Activated effector memory CD4-positive, alpha-beta T cell treated with anti-CD3 and anti-CD28 coated beads, Interleukin-2, amount 50 U/mL, for 16 hours (primary cell): Measurements from ENCODE around the gene RPS3.
A peak's percentile ranks its signal among the peaks of the same experiment; 100 is the strongest.
"Not testable (repeated sequence)": the region's sequence is repeated elsewhere in the genome, so short reads cannot be mapped to it uniquely, and the experiment has no call there.

Source experiments
- DNase-seq: peaks from one replicate; pipeline ENCODE4 v3.0.0-alpha.2; 2020

The RPS3 gene

DNA sequence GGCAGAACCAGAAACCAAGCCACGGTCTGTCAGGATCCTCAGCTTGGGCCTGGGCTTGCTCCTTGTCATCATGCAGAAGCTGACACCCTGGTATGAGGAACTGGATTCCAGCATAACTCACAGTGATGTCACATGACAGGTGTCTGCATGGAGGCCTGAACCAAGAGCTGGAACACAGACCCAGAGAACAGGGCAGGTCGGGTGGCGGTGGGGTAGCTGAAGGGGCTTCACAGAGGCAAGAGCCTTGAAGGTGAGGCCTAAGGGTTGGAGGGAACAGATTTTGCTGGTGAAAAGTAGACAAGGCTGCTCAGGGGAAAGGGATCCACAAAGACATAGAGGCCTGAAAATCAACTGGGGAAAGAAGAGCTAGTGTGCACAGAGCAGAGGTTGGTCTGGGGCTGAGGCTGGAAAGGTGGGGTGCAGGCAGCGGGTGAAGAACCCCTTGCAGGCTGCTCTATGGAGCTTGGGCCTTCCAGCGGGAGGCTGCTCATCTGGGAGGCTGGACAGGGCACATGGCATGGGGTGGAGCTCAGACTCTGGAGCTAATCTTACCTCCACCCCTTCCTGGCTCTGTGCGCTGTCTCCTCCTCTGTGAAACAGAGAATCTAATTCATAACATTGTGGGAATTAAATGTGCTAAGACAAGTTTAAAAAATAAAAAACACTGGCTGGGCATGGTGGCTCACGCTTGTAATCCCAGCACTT, 18.4 kb upstream of the RPS3 start:
- no peak for DNase-seq

DNA sequence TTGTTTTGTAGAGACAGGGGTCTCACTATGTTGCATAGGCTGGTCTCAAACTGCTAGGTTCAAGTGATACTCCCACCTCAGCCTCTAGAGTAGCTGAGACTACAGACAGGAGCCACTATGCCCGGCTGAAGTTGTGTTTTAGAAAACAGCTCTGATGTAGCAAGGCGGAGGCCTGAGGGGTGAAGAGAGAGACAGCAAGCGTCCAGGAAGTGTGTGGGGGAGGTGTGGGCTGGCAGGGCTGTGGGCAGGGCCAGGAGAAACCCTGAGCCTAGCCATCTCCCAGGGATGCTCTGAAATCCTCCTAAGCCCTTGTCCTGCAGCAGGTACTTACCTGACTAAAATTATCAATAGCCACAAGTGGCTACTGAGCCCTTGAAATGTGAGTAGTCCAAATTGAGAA, 16.1 kb upstream of the RPS3 start:
- peak; percentile 69 for DNase-seq

DNA sequence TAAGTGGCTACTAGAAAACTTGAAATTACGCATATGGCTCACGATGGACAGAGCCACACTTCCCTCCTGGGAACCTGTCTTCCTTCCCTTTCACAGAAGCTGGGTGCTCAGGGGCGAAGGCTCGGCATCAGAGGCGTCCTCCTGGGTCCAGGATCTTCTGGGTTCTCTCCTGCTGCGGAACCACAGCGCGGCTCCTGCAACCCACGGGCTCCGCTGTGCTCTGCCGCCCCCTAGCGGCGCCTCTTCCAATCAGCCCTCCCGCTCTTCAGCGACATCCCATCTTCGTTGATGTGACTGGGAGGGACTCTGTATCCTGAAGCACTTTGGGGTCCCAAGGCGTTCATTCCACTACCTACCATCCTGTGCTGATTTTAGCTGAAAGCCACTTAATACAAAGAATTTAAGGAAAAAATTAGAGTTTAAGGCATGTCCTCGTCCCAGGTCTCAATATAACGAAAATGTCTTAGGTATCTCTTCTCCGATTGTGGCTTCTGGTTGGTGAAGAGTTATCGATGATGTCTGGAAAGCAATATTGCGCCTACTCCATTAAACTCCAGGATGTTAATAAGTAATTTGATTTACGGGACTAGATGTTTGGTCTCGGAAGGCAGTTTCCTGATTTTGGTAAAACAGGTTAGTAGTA, 14.8 kb upstream of the RPS3 start:
- peak; percentile 91 for DNase-seq

DNA sequence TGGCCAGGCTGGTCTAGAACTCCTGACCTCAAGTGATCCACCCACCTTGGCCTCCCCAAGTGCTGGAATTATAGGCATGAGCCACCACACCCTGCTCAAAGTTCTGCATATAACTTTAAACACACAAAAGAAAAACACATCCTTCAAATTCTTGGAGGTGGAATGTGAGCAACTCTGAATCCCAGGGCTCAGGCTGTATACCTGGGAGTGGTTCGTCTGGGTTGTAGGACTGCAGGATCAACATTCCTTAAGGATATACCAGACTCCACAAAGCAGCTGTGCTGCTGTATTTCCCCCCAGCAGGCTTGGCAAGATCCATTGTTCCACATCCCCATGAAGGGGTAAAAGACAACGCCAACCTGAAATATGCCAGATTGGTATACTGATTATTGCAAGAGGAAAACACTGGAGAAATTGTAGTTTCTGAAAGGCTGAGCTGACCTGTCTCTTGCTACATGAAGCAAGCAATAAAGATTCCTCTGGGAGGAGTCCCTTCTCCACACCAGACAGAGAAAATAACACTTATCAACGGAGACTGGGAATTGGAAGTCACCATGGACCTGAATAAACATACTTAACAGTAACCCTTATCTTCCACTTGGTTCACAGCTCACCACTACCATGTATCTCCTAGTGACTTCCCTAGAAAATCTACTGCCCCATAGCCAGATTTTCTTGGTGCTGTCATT, 12.2 kb upstream of the RPS3 start:
- no peak for DNase-seq

DNA sequence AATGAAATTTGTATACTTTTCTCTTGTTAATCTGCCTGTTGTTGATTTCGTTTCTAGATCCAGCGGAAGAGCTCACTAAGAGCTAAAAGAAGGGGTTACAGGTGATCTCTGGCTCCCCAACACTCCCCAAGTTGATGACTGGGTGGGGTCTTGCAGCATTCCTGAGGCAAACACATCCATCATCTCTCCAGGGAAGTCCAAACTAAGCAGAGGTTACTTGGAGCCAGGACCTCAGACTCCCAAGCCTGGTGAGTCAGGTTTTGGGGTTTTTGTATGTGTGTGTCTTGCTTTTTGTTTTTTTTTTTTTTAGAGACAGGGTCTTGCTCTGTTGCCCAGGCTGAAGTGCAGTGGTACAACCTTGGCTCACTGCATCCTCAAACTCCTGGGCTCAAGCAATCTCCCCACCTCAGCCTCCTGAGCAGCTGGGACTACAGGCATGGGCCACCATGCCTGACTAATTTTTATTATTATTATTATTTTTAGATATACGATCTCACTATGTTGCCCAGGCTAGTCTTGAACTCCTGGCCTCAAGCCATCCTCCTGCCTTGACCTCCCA, 11.5 kb upstream of the RPS3 start:
- DNase-seq, result no peak

DNA sequence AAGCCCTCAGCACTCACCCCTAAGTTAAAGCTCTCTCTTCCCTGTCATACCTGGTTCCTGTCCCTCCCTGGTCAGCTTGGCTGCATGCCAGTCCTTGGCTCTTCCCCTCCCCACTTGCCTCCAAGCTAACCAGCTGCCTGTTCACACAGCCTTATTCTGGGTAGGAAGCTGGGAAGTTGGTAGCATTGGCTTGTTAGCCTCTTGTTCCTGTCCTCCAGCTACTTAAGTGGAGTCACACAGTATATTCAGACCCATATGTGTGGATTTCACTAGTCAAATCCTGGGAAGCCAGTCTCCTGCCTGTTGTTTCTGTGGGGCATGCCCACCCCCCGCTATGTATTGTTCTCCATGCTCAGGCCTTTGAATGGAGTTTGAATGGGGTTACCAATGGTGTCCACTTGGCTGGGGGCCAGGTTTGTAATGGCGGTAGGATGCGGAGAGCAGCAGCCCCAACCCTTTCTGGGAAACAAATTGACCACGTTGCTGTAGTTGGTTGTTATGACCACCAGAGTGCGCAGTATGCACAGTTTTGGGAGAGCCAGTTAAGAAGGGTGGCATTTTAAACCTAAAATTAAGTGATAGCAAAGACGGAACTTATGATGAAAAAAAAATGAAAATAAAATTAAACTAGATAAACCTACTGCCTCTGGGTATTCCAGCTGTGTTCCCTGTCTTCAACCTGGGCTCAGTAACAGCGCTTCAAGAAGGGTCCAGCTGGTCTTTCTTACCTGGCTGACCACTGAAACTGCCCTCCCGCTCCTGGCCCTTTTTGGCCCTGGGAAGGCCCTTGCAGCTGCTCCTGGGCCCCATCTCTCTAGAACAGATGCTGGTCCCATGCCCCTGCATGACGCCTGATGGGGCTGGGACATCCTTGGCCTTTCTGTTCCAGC, 10.7 kb upstream of the RPS3 start:
- DNase-seq, result peak; percentile 87

DNA sequence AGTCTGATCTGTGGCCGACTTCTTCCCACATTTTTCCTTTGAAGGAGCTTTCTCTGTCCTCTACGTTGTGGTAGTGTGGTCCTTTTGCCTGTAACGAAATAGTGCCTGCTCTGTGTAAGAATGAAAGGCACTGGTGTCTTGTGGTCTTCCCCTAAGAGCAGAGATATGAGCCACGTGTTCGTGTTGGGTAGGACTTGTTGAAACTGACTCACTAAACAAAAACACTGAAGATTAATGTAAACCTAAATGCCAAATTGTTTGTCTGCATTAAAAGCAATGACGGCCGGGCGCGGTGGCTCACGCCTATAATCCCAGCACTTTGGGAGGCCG, 10.1 kb upstream of the RPS3 start:
- no peak for DNase-seq

DNA sequence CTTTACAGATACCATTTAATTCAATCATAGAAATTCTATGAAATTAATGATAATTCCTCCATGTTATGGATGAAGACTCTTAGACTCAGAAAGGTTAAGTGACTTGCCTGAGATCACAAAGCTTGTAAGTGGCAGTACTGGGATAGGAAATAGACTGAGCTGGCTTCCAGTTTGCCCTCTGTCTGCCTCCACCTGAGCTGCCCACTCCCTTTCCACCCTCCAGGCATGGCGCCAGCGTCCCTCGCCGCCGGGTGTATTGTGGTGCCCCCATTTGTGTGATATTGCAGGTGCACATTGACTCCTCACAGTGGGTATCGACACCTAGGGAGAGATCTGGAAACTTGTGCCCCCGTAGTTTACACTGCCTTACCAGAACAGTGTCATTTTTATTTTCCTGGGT, 9.4 kb upstream of the RPS3 start:
- DNase-seq, result no peak

DNA sequence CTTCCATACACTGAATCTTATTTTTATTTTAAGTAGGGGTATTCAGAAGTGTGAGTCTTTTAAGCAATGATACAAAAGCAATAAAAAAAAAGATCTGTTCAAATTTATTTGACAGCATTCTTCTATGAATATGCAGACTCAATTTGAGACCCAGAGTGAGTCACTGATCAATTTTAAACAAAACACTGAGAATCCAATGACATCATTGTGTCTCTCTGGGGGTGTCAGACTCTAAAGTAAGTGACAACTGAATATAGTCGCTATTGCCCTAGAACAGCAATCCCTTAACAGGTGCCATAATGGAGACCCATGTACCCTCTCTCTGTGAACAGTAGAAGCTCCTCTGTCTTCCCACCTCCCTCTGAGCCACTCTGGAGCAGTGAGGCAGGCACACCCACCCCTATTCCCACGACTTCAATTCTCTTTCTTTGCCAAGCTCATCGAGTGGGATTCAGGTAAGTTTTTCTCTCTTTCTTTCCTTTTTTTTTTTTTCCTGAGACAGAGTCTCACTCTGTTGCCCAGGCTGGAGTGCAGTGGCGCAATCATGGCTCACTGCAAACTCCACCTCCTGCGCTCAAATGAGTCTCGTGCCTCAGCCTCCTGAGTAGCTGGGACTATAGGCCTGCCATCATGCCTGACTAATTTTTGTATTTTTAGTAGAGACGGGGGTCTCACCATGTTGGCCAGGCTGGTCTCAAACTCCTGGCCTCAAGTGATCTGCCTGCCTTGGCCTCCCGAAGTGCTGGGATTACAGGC, 5.1 kb upstream of the RPS3 start:
- DNase-seq, result no peak

DNA sequence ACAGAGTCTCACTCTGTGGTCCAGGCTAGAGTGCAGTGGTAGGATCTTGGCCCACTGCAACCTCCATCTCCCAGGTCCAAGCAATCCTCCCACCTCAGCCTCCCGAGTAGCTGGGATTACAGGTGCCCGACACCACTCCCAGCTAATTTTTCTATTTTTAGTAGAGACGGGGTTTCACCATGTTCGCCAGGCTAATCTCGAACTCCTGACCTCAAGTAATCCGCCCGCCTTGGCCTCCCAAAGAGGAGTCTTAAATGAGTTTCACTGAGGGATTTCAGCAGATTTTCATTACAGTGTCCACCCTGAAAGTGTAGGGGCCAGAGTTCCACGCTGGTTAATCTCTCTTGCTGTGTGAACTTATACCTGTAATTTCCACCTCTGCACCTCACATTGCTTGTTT, 412 bp upstream of the RPS3 start:
- DNase-seq, result no peak

DNA sequence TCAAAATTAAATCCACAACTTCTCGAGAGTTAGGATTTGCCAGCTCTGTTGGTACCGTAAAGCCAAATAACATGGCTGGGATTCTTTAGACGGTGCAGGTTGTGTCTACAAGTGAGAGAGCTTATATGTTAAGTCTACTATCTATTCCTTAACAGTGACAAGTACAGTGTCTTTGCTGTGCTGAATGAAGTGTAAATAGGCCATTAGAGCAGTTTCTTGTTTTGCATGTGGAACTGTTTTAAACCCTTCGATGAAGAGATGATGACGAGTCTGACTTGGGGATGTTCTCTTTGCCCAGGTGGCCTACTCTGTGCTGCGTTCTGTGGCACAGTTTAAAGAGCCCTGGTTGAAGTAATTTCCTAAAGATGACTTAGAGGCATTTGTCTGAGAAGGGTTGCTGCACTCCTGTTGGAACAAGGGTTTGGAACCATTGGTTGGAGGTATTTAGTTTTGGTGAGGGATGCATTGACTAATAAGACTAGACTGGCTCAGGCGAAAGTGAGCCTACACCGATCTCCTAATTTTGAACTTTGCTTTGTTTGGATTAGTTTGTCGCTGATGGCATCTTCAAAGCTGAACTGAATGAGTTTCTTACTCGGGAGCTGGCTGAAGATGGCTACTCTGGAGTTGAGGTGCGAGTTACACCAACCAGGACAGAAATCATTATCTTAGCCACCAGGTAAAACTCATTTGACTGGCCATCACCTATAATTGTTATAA, 988 bp downstream of the RPS3 start:
- DNase-seq, result no peak

DNA sequence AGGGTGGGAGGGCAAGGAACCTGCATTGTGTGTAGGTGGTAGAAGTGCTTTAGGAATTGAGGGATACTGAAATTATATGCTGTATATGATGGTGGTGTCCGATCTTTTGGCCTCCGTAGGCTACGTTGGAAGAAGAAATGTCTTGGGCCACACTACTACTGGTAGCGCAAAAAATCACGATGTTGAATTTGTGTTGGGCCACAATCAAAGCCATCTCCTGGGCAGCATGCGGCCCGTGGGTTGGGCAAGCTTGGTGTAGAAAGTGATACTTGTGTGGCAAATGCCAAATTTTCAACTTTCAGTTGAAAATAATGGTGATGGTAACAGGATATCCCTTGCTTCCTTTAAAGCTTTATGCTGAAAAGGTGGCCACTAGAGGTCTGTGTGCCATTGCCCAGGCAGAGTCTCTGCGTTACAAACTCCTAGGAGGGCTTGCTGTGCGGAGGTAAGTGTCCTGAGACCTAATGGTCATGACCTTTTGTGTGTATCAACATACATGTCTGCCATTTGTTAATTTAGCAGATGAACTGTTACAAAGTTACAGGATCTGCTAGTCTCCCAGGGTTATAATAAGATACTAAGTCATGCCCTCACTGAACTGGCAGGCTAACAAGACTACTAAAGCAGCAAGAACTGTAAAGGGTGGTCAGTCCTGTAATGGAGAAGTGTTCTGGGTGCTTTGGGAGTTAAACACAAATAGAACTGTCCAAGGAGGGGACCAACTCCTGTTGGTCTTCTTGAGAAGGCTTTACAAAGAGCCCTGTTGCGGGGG, 2.9 kb downstream of the RPS3 start:
- peak; percentile 44 for DNase-seq

DNA sequence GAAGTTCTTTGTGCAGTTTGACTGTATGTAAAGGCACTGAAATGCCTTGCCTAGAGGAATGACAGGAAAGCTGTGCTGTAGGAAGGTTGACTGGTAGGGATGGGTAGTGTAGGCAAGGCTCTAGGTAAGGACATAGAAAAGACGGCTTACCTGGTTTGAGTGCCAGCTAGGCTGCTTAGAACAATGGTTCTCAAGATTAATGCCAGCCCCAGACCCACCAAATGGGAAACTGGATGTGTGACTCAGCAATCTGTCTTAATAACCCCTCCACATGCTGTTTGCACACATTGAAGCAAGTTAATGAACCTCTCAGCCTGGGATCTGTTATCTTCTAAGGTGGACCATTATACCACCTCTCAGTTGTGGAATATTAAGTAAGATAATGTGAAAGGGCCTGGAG, 3.7 kb downstream of the RPS3 start:
- DNase-seq, result no peak

DNA sequence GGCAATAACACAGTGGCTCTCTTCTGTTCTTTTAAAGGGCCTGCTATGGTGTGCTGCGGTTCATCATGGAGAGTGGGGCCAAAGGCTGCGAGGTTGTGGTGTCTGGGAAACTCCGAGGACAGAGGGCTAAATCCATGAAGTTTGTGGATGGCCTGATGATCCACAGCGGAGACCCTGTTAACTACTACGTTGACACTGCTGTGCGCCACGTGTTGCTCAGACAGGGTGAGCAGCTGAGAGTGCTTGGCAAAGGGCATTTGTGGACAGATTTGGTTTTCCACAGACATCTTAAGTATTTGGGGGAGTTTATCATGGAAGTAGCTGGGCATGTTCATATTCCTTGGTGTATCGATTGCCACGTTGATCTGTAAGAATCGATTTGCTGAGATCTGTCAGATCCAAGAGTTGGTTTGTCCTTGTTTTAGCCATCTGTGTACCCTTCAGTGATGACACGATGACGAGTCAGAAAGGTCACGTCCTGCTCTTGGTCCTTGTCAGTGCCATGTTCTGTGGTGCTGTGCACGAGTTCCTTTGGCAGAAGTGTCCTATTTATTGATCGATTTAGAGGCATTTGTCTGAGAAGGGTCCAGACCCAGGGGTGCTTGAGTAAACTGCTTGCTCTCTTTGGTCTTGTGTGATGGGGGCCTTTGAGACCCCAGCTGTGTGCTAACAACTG, 4.8 kb downstream of the RPS3 start:
- DNase-seq, result no peak

DNA sequence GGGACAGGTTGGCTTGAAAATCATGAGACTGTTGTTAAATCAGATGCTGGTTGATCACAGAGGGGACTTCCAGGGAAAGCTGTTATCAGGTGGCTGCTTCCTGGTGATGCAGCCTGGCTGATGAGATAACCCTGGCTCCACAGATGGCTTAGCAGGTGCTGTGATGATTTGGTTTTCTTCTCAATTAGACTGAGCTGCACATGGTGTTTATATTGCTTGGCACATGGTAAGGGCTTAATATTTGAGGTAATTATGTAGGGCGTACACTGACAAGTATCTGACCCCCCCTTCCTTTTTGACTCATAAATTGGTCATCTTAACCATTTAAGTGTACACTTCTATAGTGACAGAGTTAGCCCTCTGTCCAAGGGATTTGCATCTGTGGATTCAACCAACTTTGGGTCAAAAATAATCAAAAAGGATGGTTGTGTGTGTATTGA, 7.0 kb downstream of the RPS3 start:
- no peak for DNase-seq

DNA sequence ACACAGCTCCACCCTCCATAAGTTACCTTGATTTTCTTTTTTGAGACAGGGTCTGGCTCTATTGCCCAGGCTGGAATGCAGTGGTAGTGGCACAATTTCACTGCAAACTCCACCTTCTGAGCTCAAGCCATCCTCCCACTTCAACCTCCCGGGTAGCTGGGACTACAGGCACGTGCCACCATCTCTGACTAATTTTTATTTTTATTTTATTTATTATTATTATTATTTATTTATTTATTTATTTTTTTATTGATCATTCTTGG, 9.6 kb downstream of the RPS3 start:
- DNase-seq, result no peak

DNA sequence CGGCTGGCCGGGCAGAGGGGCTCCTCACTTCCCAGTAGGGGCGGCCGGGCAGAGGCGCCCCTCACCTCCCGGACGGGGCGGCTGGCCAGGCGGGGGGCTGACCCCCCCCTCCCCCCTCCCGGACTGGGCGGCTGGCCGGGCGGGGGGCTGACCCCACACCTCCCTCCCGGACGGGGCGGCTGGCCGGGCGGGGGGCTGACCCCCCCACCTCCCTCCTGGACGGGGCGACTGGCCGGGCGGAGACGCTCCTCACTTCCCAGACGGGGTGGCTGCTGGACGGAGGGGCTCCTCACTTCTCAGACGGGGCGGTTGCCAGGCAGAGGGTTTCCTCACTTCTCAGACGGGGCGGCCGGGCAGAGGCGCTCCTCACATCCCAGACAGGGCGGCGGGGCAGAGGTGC, 10.7 kb downstream of the RPS3 start:
- DNase-seq, result peak; percentile 53

DNA sequence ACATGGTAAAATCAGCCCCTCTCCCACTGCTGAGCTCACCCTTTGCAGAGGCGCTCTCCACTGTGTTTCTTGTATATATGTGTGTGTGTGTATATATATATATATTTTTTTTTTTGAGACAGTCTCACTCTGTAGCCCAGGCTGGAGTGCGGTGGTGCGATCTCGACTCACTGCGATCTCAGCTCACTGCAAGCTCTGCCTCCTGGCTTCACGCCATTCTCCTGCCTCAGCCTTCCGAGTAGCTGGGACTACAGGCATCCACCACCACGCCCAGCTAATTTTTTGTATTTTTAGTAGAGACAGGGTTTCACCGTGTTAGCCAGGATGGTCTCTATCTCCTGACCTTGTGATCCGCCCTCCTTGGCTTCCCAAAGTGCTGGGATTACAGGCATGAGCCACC, 13.8 kb downstream of the RPS3 start:
- not testable (repeated sequence) for DNase-seq

DNA sequence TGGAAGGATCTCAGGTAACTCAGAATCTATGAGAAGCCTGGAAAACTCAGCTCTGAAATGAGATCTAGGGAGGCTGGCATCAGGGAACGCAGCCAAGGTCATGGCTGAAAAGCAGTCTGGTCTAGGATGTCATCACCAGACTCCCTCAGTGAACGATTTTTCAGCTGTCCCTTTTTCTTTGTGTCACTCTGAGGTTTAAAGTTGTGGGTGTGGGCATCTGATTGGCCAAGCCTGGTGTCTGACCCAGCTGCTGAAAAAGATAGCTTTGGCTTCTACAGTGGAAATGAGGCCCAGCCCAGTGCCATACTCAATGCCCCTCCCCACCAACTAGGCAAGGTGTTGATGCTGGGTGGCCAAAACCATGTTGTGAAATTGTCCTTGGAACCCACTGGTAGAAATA, 14.5 kb downstream of the RPS3 start:
- no peak for DNase-seq

DNA sequence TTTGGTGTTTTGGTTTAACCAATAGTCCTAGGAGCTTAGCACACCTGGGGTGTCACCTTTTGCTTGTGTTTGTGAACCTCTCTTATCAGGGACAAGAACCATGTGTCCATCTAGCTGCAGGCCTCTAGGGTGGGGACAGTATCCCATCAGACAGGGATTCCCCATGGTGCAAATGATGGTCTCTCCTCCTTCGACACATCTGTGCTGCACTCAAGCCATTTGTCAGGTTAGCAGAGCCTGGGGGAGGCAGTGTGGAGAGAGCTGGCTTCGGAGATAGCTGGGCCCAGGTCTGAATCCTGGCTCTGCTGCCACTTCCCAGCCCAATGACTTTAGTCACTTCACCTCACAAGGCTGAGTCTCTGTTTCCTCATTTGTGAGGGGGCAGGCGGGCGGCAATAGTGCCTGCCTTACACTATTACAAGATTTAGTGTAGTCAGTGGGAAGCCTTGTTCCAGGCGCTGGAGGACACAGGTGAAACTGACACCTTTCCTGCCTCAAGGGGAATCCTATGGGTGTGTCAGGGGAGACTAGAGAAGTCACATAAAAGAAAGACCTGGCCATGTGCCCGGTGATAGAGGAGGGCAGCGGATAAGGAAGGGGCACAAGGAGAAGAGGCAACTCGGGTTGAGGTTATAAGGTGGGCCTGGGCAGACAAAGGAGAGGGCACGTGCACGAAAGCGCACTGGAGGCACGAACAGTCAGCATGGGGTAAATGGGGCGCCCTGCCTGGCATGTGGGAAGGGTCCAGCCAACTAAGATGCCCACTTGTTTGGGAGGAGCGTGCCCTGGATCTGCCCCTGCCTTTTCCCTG, 21.1 kb downstream of the RPS3 start:
- no peak for DNase-seq
